Right atrium auricular region (tissue), 2 donors: ENCODE data around the gene LHX4. TPM values are rescaled to one million over a fixed set of nuclear protein-coding genes. Genes with fewer than 3 reads are reported as not detected.

Experiments
- DNase-seq: peaks from one replicate; pipeline ENCODE4 v3.0.0-alpha.2; 2019; ENCODE audit warnings: low spot score
- H3K27ac ChIP-seq, 2 donors: fragments of 200-600 bp; sonication (generic); 1 replicate in 1 of 2; 2 replicates in 1 of 2; pipeline ENCODE4 v1.5.1; 2016 to 2019
- H3K27me3 ChIP-seq, 2 donors: fragments of 200-600 bp; sonication (generic); one replicate each; pipeline versions ENCODE4 v1.5.1 to v1.6.0; 2017 to 2019
- H3K36me3 ChIP-seq: fragments of 200-600 bp; sonication (generic); one replicate; pipeline ENCODE4 v1.5.1; 2016
- H3K4me1 ChIP-seq, 2 donors: fragments of 200-600 bp; sonication (generic); one replicate each; pipeline versions ENCODE4 v1.5.1 to v1.6.0; 2017 to 2019
- H3K4me3 ChIP-seq, 2 donors: fragments of 200-600 bp; sonication (generic); 1 replicate in 1 of 2; 2 replicates in 1 of 2; pipeline ENCODE4 v1.5.1; 2017 to 2019; ENCODE audit warnings: mild to moderate bottlenecking in 1 of 2, moderate library complexity in 1 of 2
- H3K9me3 ChIP-seq, 2 donors: fragments of 200-600 bp; sonication (generic); one replicate each; pipeline ENCODE4 v1.5.1; 2019
- CTCF ChIP-seq, 2 donors: fragments of 200-600 bp; sonication (generic); IDR thresholded peaks; one replicate each; pipeline ENCODE4 v1.5.1; 2019; ENCODE audit warnings: antibody characterized with exemption in 2 of 2
- total RNA-seq, 2 donors: library from RNA; depleted of rRNA; stranded (reverse); fragments of >200 nt; gene quantifications; one replicate each; pipeline ENCODE4 v1.1.0, GENCODE V29; 2016

Gene LHX4
- total RNA-seq, 2 donors from 2014 or later, result not detected

GRCh38 chr1:180265871-180266270 lies 35.8 kb downstream of the LHX4 start:
- Histone ChIP-seq H3K4me3 (no peak overlapping the region), H3K9me3 (no peaks in the 10 kb centered on the region), H3K36me3 (no peaks in the 10 kb centered on the region), H3K27ac (no peak overlapping the region), H3K27me3 (no peaks in the 10 kb centered on the region), H3K4me1 (peaks cover 0 to 3% of the 10 kb centered on the region in 2 donors)
- TF ChIP-seq CTCF (IDR thresholded peaks at IDR 0.05), result no peak
- no peak for DNase-seq

- no peaks in the 10 kb centered on the region for H3K27me3 ChIP-seq
- H3K4me1 ChIP-seq, result peaks cover 0 to 10% of the 10 kb centered on the region in 2 donors
- no peak overlapping the region for H3K4me3 ChIP-seq
- H3K36me3 ChIP-seq, result no peaks in the 10 kb centered on the region
- no peak for TF ChIP-seq CTCF (IDR thresholded peaks at IDR 0.05)
- no peak for DNase-seq
- no peaks in the 10 kb centered on the region for H3K9me3 ChIP-seq
- H3K27ac ChIP-seq, result no peak overlapping the region
Measured at GRCh38 chr1:180266275-180267210, 36.5 kb downstream of the LHX4 start.

- Histone ChIP-seq H3K27me3 (no peaks in the 10 kb centered on the region), H3K27ac (no peak overlapping the region), H3K36me3 (no peaks in the 10 kb centered on the region), H3K4me1 (peaks cover 0 to 11% of the 10 kb centered on the region in 2 donors), H3K4me3 (no peak overlapping the region), H3K9me3 (no peaks in the 10 kb centered on the region)
- TF ChIP-seq CTCF (IDR thresholded peaks at IDR 0.05), result no peak
- no peak for DNase-seq
Measured at GRCh38 chr1:180267211-180267561, 37.1 kb downstream of the LHX4 start.

- H3K4me1 ChIP-seq, result peaks cover 0 to 11% of the 10 kb centered on the region in 2 donors
- no peaks in the 10 kb centered on the region for H3K27me3 ChIP-seq
- DNase-seq, result peak; percentile 44
- no peaks in the 10 kb centered on the region for H3K9me3 ChIP-seq
- H3K27ac ChIP-seq, result no peak overlapping the region
- no peak overlapping the region for H3K4me3 ChIP-seq
- no peaks in the 10 kb centered on the region for H3K36me3 ChIP-seq
- TF ChIP-seq CTCF (IDR thresholded peaks at IDR 0.05), result no peak
Measured at GRCh38 chr1:180267761-180268555, 37.9 kb downstream of the LHX4 start.

- H3K9me3 ChIP-seq, result no peaks in the 10 kb centered on the region
- H3K4me3 ChIP-seq, result no peak overlapping the region
- DNase-seq, result peak; percentile 18
- TF ChIP-seq CTCF (IDR thresholded peaks at IDR 0.05), result no peak
- no peaks in the 10 kb centered on the region for H3K36me3 ChIP-seq
- no peak overlapping the region for H3K27ac ChIP-seq
- H3K4me1 ChIP-seq, result peaks cover 0 to 11% of the 10 kb centered on the region in 2 donors
- no peaks in the 10 kb centered on the region for H3K27me3 ChIP-seq
Measured at GRCh38 chr1:180268556-180269075, 38.6 kb downstream of the LHX4 start.
